Progenitor cell of endocrine pancreas (in vitro differentiated cells): ENCODE results near the gene PLD1. TPM values are rescaled to one million over a fixed set of nuclear protein-coding genes. Genes with fewer than 3 reads are reported as not detected.

Experiments used
- DNase-seq: peaks from one replicate; pipeline ENCODE4 v3.0.0; 2021; ENCODE audit warnings: low spot score; ENCODE audit not compliant: unreplicated experiment
- H3K27ac Mint-ChIP-seq: 2 replicates; pipeline ENCODE4 v1.8.0; 2021; ENCODE audit warnings: mild to moderate bottlenecking, moderate library complexity, mixed read lengths
- H3K27me3 Mint-ChIP-seq: 2 replicates; pipeline ENCODE4 v1.8.0; 2021; ENCODE audit warnings: mixed read lengths
- H3K36me3 Mint-ChIP-seq: 2 replicates; pipeline ENCODE4 v1.8.0; 2022; ENCODE audit warnings: mixed read lengths; ENCODE audit not compliant: insufficient read depth
- H3K4me1 Mint-ChIP-seq: 2 replicates; pipeline ENCODE4 v1.8.0; 2021; ENCODE audit warnings: low read depth, mixed read lengths
- H3K4me3 Mint-ChIP-seq: 2 replicates; pipeline ENCODE4 v1.8.0; 2021; ENCODE audit warnings: low read depth, mild to moderate bottlenecking, moderate library complexity, mixed read lengths
- H3K9me3 Mint-ChIP-seq: 2 replicates; pipeline ENCODE4 v1.8.0; 2021; ENCODE audit warnings: low read depth, mixed read lengths
- CTCF ChIP-seq: fragments of 200-600 bp; sonication (generic); IDR thresholded peaks from one replicate; pipeline ENCODE4 v1.5.0; 2021; ENCODE audit warnings: antibody characterized with exemption, mild to moderate bottlenecking; ENCODE audit not compliant: unreplicated experiment
- total RNA-seq: library from RNA; stranded (reverse); gene quantifications from 2 replicates; pipeline ENCODE4 v1.2.1, GENCODE V29; 2021

The PLD1 gene
- total RNA-seq, 1 donor from 2014 or later, result 143 TPM

GRCh38 chr3:171654326-171654725, 156.0 kb downstream of the PLD1 start:
- H3K36me3 Mint-ChIP-seq, result peaks cover 54% of the 10 kb centered on the region
- no peaks in the 10 kb centered on the region for H3K9me3 Mint-ChIP-seq
- H3K27me3 Mint-ChIP-seq, result no peaks in the 10 kb centered on the region
- no peak for DNase-seq
- no peak overlapping the region for H3K4me3 Mint-ChIP-seq
- no peak for TF ChIP-seq CTCF
- no peak overlapping the region for H3K27ac Mint-ChIP-seq
- H3K4me1 Mint-ChIP-seq, result no peaks in the 10 kb centered on the region

- no peaks in the 10 kb centered on the region for H3K9me3 Mint-ChIP-seq
- H3K27ac Mint-ChIP-seq, result no peak overlapping the region
- H3K4me3 Mint-ChIP-seq, result no peak overlapping the region
- no peaks in the 10 kb centered on the region for H3K27me3 Mint-ChIP-seq
- TF ChIP-seq CTCF, result no peak
- DNase-seq, result no peak
- H3K36me3 Mint-ChIP-seq, result peaks cover 54% of the 10 kb centered on the region
- H3K4me1 Mint-ChIP-seq, result no peaks in the 10 kb centered on the region
Measured at GRCh38 chr3:171653701-171654100, 156.6 kb downstream of the PLD1 start.

GRCh38 chr3:171652932-171653331, 157.4 kb downstream of the PLD1 start:
- H3K4me1 Mint-ChIP-seq, result no peaks in the 10 kb centered on the region
- H3K4me3 Mint-ChIP-seq, result no peak overlapping the region
- H3K9me3 Mint-ChIP-seq, result no peaks in the 10 kb centered on the region
- no peak for DNase-seq
- no peaks in the 10 kb centered on the region for H3K27me3 Mint-ChIP-seq
- TF ChIP-seq CTCF, result no peak
- H3K36me3 Mint-ChIP-seq, result peaks cover 47% of the 10 kb centered on the region
- H3K27ac Mint-ChIP-seq, result no peak overlapping the region

- TF ChIP-seq CTCF, result no peak
- Mint-ChIP-seq H3K36me3 (peaks cover 49% of the 10 kb centered on the region), H3K27ac (peak overlapping the region; percentile 74), H3K9me3 (peaks cover 6% of the 10 kb centered on the region), H3K4me1 (no peaks in the 10 kb centered on the region), H3K4me3 (no peak overlapping the region), H3K27me3 (no peaks in the 10 kb centered on the region)
- DNase-seq, result no peak
Measured at GRCh38 chr3:171649911-171650592, 160.2 kb downstream of the PLD1 start.

- H3K4me1 Mint-ChIP-seq, result no peaks in the 10 kb centered on the region
- H3K9me3 Mint-ChIP-seq, result peaks cover 6% of the 10 kb centered on the region
- peaks cover 48% of the 10 kb centered on the region for H3K36me3 Mint-ChIP-seq
- no peaks in the 10 kb centered on the region for H3K27me3 Mint-ChIP-seq
- no peak overlapping the region for H3K4me3 Mint-ChIP-seq
- no peak for DNase-seq
- TF ChIP-seq CTCF, result no peak
- H3K27ac Mint-ChIP-seq, result no peak overlapping the region
Measured at GRCh38 chr3:171649267-171649666, 161.0 kb downstream of the PLD1 start.
